ENCODE data around the gene PURA.

- TF ChIP-seq SMC3 (IDR thresholded peaks at IDR 0.05; ENCODE audit: low read depth, low read length) (no peak), CTCF (conservative IDR thresholded peaks at IDR 0.05; ENCODE audit: low read depth, low read length) (no peak), ELK1 (IDR thresholded peaks at IDR 0.05; ENCODE audit: borderline replicate concordance, low read depth, low read length) (no peak), RAD21 (IDR thresholded peaks at IDR 0.05; ENCODE audit: low read length) (no peak)
Measured at GRCh38 chr5:140153905-140154304, 40.0 kb downstream of the PURA start.
